ENCODE measurements around the gene PDE4D. TPM values are rescaled to one million over a fixed set of nuclear protein-coding genes. Genes with fewer than 3 reads are reported as not detected.

Gene PDE4D
- total RNA-seq, 1 donor from 2014 or later, result 13.2 TPM

GRCh38 chr5:59169081-59169767 is 724.3 kb downstream of the PDE4D start:
- H3K27ac Mint-ChIP-seq (ENCODE audit: unreplicated experiment), result no peak overlapping the region
- H3K27me3 Mint-ChIP-seq (ENCODE audit: unreplicated experiment), result no peaks in the 10 kb centered on the region
- H3K9me3 Mint-ChIP-seq (ENCODE audit: unreplicated experiment), result no peaks in the 10 kb centered on the region
- TF ChIP-seq CTCF (IDR thresholded peaks at IDR 0.05; ENCODE audit: partially characterized antibody, unreplicated experiment), result no peak
- H3K4me3 Mint-ChIP-seq (ENCODE audit: unreplicated experiment), result no peak overlapping the region
- no peaks in the 10 kb centered on the region for H3K36me3 Mint-ChIP-seq (ENCODE audit: unreplicated experiment)
- DNase-seq, result no peak
- H3K4me1 Mint-ChIP-seq (ENCODE audit: low read depth, unreplicated experiment), result no peaks in the 10 kb centered on the region

GRCh38 chr5:59168067-59168466 is 725.5 kb downstream of the PDE4D start:
- no peaks in the 10 kb centered on the region for H3K4me1 Mint-ChIP-seq (ENCODE audit: low read depth, unreplicated experiment)
- H3K9me3 Mint-ChIP-seq (ENCODE audit: unreplicated experiment), result no peaks in the 10 kb centered on the region
- no peak for TF ChIP-seq CTCF (IDR thresholded peaks at IDR 0.05; ENCODE audit: partially characterized antibody, unreplicated experiment)
- DNase-seq, result no peak
- H3K4me3 Mint-ChIP-seq (ENCODE audit: unreplicated experiment), result no peak overlapping the region
- H3K27ac Mint-ChIP-seq (ENCODE audit: unreplicated experiment), result no peak overlapping the region
- H3K36me3 Mint-ChIP-seq (ENCODE audit: unreplicated experiment), result no peaks in the 10 kb centered on the region
- no peaks in the 10 kb centered on the region for H3K27me3 Mint-ChIP-seq (ENCODE audit: unreplicated experiment)

GRCh38 chr5:59164041-59164830 is 729.3 kb downstream of the PDE4D start:
- no peaks in the 10 kb centered on the region for H3K9me3 Mint-ChIP-seq (ENCODE audit: unreplicated experiment)
- no peak for DNase-seq
- TF ChIP-seq CTCF (IDR thresholded peaks at IDR 0.05; ENCODE audit: partially characterized antibody, unreplicated experiment), result no peak

GRCh38 chr5:59161221-59162105 is 732.1 kb downstream of the PDE4D start:
- Mint-ChIP-seq H3K27me3 (ENCODE audit: unreplicated experiment) (no peaks in the 10 kb centered on the region), H3K36me3 (ENCODE audit: unreplicated experiment) (no peaks in the 10 kb centered on the region), H3K4me1 (ENCODE audit: low read depth, unreplicated experiment) (peaks cover 4% of the 10 kb centered on the region), H3K9me3 (ENCODE audit: unreplicated experiment) (no peaks in the 10 kb centered on the region), H3K27ac (ENCODE audit: unreplicated experiment) (no peak overlapping the region), H3K4me3 (ENCODE audit: unreplicated experiment) (no peak overlapping the region)
- DNase-seq, result no peak
- TF ChIP-seq CTCF (IDR thresholded peaks at IDR 0.05; ENCODE audit: partially characterized antibody, unreplicated experiment), result no peak

More at GRCh38 chr5:59164041-59164830, 729.3 kb downstream of the PDE4D start:
- Mint-ChIP-seq H3K27ac (ENCODE audit: unreplicated experiment) (no peak overlapping the region), H3K36me3 (ENCODE audit: unreplicated experiment) (no peaks in the 10 kb centered on the region), H3K4me1 (ENCODE audit: low read depth, unreplicated experiment) (peaks cover 4% of the 10 kb centered on the region), H3K27me3 (ENCODE audit: unreplicated experiment) (no peaks in the 10 kb centered on the region), H3K4me3 (ENCODE audit: unreplicated experiment) (no peak overlapping the region)
